Stimulated activated CD4-positive, alpha-beta T cell treated with anti-CD3 and anti-CD28 coated beads, Interleukin-2, amount 100 ng/mL, for 48 hours (primary cell): ENCODE results near the gene SLC12A8.
A peak's percentile ranks its signal among the peaks of the same experiment; 100 is the strongest.

Experiments
- DNase-seq, 2 donors: peaks; one replicate each; pipeline ENCODE4 v3.0.0-alpha.2; 2020

The SLC12A8 gene

DNA sequence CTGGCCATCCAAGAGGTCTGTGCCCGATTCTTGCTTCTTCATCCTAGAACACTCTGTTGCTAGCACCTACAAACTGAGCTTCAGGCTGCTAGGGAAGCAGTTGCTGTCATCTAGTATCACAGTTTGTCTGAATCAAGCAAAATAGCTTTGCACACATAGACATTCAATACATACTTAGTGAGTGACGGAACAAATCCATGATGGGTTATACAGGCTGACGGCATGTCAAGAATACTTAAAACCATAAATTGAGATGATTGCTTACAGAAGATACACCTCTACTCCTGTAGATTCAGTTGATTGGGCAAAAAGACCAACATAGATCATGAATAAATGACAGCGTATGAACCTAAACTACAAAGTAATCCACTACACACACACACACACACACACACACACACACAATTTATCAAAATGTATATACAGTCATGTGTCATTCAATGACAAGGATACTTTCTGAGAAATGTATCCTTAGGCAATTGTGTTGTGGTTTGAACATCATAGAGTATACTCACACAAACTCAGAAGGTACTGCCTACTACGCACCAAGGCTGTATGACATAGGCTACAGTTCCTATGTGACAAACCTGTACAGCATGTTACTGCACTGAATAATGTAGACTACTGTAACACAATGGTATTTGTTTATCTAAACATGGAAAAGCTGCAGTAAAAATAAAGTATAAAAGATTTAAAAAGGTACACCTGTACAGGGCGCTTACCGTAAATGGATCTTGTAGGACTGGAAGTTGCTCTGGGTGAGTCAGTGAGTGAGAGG is 142.4 kb downstream of the SLC12A8 start:
- no peak for DNase-seq

DNA sequence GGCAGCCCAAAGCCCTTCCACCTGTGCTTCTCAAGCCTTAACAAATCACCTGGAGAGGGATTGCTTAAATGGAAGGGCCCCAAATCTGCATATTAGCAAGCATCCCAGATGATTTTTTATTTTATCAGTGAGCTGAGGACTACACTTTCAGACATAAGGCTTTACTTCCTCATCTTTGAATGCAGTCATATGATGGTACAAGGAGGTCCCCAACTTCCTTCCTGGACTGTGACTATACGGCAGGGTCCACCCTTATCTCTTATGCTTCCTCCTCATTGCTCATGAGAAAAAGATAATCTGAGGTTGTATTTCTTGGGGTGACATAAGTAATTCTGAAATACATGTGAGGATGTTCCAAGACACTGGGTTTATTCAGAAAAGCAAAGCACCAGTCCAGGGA is 143.1 kb downstream of the SLC12A8 start:
- DNase-seq = no peak

DNA sequence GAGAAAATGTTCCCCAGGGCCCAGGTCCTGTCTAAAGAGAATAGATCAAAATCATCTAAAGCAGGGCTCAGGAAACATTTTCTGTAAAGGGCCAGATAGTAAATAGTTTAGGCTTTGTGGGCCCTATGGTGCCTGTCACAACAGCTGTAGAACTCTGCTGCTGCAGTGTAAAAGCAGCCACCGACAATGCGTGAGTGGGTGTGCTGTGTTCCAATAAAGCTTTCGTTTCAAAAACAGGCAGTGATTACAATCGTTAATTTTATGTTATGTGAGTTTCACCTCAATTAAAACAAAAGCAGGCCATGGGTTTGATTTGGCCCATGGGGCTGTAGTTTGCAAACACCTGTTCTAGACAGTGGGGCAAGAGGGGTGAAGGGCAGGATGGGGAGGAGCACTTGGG is 144.3 kb downstream of the SLC12A8 start:
- no peak for DNase-seq

DNA sequence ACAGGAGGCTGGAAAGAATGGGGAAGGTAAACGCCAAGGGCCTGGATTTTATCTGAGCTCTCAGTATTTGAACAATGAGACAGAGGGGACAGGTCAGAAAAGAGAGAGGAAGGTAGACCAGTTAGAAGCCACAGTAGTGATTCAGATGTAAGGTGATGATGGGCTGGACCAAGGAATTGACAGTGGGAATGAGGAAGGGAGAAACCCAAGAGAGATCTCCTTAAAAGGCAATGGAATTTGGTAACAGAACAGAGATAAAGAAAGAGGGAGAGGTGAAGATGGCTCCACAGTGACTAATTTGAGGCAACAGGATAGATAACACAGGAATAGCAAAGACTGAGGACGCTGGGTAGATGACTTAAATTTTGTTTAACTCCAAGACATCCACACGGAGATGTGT is 145.3 kb downstream of the SLC12A8 start:
- DNase-seq = no peak

DNA sequence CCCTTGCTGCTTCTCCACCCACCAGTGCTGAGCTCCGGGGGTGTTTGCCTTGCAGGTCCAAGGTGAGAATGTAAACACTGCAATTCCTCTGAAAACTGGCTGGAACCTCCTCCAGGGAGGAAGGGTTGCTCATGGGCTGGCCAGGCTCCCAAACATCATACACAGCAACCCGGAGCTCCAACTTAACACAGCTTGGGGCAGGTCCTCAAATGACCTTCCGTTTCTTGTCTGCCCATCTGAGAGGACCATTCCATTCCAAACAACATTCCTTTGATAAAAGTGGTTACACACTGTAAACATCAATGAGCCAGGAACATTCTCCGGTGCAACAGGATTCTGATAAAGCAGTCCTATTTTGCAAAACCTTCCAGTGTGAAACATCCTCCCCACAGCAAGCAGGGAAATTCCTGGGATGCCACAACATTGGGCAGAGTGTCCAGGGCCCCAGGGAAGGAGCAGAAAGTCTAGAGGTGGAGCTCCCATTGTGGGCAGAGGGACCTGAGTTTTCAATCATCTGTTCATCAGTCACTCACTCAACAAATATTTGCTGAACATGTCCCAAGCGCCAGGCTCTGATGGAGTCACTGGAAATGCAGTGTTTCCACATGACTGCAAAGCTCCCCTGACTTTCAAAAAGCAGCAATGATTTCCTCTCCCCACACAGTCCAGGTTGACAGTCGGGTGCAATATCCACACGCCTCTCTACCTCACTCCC is 149.5 kb downstream of the SLC12A8 start:
- DNase-seq = no peak

DNA sequence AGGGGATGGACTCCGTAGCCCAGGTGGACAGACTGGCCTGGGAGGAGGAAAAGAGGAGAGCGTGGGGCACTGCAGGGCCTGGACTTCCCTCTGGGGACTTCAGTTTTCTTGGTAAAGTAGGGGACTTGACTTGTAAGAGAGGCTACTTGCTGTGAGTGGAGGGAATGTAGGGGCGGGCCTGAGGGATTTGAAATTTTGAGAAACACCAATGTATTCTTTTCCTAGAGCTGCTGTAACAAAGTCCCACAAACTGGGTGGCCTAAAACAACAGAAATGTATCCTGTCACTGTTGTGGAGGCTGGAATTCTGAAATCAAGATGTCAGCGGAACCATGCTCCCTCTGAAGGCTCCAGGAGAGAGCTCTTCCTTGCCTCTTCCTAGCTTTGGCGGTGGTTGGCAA is 150.9 kb downstream of the SLC12A8 start:
- no peak for DNase-seq

DNA sequence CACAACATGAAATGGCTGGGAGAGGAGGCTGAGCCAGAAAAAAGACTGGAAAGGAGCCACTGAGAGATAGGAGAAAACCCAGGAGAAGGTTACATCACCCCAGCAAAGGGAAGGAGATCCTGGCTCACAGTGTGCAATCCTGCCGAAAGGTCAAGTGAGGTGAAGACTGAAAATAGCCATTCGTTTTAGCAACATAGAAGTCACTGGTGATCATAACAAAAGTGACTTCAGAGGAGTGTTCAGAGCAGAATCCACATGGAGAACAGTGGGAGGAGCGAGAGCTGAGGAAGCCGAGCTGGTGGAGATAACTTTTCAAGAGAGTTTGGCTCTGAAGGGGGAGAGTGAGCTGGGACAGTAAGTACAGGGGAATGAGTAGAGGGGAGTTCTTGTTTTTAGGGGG is 151.4 kb downstream of the SLC12A8 start:
- no peak for DNase-seq

DNA sequence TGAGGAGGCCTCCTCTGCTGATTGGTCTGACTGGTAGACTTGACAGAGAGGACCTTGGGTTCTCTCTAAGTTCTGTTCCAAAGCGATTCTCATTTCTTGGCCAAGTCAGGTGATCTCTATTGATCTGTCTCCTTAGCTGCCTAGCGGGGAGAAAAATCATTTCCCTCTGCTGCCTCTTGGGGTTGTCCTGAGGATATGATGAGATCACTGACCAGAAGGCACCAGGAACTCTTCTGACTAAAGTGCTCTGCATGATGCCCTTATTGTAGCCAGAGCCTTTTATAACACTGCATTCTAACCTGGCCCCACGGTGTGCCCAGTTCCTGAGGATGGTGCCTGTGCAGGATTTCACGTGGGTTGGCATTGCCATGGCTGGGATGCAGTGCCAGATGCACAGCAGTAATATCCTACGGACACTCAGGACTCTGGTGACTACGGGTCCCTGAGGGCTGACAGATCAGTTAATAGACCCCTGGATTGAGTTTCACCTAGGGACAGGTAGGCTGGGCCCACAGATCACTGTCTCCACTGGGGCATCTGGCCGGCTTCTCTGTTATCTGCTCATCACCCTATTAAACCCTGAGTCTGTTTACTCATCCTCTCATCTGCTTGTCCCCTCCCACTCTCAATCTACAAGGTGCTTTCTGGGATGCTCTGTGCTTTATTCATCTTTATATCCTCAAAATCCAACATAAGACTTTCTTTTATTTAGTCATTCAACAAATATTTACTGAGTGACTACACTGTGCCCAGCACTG is 152.9 kb downstream of the SLC12A8 start:
- no peak for DNase-seq

DNA sequence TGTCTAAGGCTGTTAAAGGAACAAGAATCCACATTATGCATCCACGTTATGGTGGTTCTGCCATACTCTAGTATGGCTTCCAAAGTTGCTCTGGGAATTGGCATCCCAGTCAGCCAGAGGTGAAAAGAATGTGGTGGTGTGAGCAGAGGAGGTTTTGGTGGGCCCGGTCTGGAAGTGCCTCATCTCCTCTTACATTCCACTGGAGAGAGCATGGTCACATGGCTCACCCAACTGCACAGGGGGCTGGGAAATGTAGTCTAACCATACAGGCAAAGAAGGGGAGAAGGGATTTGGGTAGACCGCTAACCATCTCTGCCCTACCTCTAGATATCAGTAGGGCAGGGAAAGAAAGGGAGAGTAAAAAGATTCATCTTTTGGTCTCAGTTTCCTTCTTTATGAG is 153.6 kb downstream of the SLC12A8 start:
- no peak for DNase-seq

DNA sequence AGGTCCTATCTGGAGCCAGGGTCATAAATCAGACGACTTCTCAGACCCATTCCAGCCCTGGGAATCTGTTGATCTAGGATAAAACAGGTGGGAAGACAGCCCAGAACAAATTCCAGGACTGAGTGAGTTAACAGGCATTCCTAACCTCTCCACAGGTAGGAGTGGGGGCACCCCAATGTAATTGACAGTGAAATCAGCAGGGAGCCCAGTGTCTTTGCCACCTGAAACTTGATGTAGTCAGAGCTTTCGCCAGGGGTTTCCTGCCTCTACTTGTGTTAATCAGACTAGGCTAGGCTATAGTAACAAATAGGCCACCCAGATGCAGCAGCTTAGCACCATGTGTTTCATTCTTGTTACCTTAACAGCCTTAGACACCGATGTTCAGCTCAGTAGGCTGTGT is 154.0 kb downstream of the SLC12A8 start:
- no peak for DNase-seq

DNA sequence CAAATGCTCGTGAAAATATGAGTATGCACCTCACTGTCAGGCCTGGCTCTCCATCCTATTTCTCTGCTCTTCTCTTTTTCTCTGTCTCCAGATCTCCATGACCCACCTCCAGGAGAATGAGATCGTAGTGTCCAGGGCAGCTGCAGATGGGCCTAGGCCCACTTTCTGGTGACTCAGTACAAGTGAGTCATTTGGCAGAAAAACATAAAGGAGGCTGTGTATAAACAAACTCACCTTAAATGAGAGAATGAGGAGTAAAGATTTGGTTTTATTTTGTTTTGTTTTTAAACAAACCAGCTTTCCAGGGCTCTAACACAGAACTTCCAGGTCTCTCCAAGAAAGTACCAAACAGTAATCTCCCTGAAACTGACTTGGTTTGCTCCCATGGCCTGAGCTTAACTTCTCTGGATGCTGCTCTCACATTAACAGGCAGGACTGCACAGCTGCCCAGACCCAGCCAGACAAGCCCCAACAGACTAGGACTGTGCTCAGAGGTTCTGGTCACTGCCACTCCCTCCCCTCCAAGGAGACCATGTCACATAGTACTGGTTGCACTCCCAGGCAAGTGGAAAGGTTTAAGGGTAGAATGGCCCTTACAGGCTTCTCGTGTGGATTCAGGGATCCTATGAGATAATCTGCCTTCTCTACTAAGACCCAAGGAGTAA is 155.2 kb downstream of the SLC12A8 start:
- no peak for DNase-seq

DNA sequence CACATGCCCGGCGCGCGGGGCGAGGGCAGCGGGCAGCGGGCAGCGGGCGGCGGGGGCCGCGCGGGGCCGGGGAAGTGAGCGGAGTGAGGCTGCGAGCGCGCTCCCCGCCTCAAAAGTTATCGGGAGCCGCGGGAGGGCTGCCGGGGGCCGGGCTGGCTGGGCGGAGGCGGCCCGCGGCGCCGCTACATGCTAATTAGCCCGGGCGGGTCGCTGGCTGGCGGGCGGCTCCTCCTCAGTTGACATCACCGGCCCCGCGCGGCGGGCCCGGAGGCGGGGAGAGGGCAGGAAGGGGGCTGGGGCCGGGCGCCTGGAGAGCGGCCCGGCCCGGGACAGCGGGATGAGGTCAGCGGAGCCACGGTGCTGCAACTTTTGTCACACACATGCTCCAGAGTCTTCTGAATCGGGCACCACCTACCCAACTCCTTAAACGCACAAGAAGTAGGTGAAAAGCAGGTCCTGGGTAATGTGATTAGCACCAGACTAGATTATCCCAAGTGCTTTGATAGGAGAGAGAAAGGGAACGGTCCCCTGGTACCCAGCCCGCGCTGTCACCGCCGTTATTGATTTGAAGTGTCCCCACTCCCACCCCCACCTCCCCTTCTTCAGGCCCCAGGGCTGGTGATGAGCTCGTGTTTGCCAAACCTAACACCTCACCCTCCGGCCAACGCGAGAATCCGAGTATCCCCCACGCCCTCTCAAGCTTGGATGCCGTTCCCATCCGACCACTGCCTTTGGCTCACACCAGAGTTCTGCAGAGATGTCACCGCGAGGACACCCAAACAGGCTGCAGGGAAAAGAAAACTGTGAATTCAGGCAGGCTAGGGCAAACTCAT is 156.4 kb downstream of the SLC12A8 start, which contains the start of gene HEG1:
Gene HEG1, minus strand, starts transcription at position 85 of the 833 bp plus-strand sequence. CDS start 107 bp downstream, outside the sequence.
- peak; percentile 54 to 67 for DNase-seq

DNA sequence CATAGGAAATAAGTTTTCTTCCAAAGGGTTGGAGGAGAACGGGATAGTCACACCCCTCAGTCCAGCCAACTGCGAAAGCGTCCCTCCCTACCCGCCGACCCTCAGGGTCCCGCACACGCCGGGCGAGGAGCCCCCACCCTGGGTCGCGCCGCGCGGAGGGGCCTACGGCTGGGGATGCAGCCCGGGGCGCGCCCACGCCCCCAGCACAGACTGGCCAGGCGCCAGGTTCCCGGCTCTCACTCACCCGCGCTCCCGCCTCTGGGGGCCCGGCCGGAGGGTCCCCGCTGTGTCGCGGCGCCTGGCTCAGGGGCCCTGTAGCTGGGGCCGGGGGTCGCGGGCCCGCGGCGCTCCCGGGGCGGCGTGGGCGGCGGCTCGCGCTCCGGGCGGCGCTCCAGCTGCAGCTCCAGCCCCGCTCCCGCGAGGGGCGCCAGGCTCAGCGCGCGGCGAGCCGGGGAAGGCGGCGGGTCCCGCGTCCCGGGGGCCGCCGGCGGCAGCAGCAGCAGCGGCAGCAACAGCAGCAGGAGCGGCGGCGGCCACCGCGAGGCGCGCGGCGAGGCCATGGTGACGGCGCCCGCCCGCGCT is 157.1 kb downstream of the SLC12A8 start:
- peak in 1 of 2 donors; percentile 21 for DNase-seq

DNA sequence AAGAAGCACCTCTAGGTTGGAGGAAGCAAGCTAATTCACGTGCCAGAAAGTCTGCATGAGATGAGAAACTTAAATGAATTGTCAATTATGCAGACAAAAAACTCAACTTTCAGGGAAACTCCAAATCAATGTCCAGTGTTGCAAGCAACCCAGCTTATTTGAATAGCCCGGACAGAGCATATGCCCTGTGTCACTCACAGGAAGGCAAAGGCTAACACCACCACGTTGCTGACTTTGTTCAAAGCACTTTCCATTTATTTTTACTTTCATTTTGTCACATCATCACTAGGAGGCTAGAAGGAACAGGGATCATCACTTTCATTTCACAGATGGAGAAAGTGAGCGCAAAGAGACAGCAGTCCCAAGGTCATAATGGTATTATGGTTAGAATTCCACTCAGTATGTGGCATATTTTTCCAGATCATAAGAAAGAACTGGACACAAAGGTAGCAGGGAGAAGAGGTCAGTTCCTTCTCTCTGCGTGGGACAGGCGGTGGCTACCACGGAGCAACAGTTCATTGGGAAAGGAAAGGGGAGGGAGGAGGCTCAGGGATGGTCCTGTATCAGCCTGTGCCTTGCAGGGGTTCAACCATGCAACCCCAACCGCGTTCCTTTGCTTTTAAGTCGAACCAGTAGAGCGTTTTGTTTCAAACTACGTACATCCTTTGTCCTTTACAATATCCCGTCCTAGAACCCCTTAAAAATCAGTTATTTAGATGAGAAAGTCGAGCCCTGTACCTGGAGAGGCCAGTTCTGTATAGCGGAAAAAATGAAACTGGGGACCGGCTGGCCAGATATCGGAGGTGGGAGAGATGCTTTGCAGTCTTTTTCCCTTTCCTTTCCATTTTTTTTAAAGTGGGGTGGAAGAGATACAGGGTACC is 157.9 kb downstream of the SLC12A8 start:
- no peak for DNase-seq

DNA sequence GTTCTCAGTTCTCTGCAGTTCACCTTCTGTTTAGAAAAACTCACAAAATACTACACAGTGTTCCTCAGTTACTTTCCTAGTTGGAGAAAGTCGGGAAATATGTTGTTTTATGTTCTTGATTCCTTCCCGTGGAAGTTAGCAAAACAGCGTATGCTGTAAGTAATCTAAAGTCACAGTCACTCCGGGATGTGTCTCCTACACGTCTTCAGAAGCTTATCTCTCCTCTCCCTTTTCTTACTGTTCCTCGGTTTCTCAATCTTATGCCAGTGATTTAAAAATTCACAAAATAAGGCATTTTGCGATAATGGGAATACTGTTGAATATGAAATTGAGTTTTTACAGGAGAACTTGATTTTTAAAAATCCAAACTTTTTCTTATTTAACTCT is 158.5 kb downstream of the SLC12A8 start:
- no peak for DNase-seq

DNA sequence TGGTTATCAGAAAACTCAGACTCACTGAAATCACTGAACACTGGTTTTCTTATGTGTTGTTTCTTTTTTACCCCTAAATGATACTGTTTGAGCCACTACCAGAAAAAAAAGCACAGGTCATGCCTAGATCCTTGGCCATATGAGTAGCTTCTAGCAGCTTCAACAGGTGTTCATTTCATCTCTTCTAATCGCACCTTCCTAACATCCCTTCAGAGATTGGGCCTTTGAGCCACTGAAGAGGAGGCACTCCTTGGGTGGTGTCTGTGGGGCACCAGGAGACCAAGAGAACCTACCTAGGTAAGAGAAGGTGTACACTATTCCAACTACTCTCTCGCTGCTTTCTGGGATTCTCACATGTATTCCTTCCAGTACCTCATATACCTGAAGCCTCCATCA is 159.2 kb downstream of the SLC12A8 start:
- no peak for DNase-seq

DNA sequence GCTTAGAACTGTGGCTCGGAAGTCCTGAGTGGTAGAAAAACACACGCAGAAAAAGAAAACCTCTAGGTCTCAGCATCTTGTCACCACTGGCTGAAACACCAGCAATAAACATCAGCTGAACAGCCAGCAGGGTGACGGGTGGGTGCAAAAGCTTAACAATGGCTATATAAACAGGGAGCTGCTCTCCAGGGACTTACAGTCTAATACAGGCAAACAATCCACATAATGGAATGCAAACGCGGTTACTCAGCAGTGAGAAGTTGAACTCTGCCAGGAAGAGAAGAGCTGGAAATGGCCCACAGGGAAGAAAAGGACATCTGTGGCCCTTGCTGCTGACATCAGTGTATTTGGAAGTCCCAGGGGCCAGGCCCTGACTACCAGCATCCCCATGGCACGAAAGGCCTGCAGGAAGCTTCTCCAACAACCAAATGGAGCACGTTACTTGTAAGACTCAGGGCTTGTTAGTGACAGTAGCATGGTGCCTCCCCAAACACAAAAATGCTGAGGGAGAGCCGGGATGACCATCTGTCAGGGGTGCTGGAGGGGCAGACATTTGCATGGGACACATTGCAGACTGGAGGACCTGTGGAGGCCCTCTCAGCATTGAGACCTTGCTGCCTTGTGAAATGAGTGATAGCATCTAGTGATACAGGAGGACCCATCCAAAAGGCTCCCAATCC is 159.8 kb downstream of the SLC12A8 start:
- no peak for DNase-seq

DNA sequence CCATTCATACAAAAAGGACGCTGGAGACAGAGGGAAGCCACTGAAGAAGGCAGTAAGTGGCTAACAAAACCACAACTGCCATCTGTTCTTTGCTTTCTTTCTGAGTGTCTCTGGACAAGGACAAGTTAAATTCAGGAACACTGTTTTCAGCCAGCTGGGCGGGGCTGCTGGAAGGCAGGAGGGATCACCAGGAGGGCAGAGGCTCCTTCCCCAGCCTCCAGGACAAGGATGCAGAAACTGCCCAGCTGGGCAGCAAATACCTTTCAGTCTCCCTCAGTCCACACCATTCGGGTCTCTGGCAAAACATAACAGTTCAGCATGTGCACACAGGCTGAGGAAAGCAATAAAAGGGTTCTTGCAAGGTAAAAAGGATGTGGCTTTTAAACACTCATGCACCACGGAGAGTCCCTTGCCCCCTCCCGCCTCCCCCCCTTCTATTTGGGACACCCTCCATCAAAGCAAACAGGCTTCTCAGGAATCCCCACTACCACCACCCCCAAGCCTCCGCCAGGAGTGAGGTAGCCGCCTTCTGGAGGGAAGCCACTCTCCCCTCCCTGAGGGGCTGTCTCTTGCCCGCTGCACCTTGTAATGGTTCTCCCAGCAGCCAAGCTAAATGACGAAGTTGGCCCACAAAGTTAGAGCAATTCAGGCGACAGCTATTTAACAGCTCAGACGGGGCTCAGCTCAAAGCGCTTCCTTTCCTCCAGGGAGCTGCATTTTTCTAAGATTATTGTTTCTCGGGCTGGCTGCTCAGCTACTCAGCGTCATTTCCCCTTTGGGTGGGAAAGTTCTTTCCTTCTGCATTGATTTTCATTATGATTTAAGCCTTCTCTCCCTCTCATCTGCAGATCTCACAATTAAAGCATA is 160.6 kb downstream of the SLC12A8 start:
- peak; percentile 27 to 32 for DNase-seq

DNA sequence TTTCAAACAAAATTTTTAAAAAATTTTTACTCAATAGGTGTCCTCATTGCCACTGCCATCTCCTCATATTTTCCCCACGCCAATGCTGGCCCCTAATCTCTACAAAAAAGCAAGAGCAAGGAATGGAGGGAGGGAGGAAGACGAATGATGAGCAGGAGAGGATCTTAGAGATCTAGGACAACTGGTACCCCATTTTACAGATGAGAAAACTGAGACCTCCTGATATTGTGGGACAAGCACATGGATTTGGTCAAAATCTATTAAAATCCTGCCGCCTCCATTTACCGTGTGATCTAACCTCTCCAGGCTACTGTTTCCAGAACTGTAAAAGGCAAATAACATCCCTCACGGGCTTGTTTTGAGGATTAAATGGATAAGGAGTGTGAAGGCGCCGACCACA is 161.3 kb downstream of the SLC12A8 start:
- DNase-seq = no peak
